Activated T-cell treated with anti-CD3 and anti-CD28 coated beads, Interleukin-2, amount 50 U/mL, for 4 hours (primary cell): ENCODE data around the gene ST6GAL2. TPM values are rescaled to one million over a fixed set of nuclear protein-coding genes. Genes with fewer than 3 reads are reported as not detected.

Experiments used
- ATAC-seq, 2 donors: fragments of 200-7000 bp; cut with Tn5 transposase; one replicate each; pipeline ENCODE4 v1.10.0; 2021
- DNase-seq: peaks from one replicate; pipeline ENCODE4 v3.0.0-alpha.2; 2020
- H3K27me3 Mint-ChIP-seq: one replicate; pipeline ENCODE4 v1.8.0; 2021; ENCODE audit warnings: low read depth, mixed read lengths
- H3K36me3 Mint-ChIP-seq: one replicate; pipeline ENCODE4 v1.8.0; 2022; ENCODE audit warnings: mixed read lengths; ENCODE audit not compliant: insufficient read depth
- H3K4me1 Mint-ChIP-seq: one replicate; pipeline ENCODE4 v1.8.0; 2021; ENCODE audit warnings: low read depth, mixed read lengths
- H3K4me3 Mint-ChIP-seq: one replicate; pipeline ENCODE4 v1.8.0; 2021; ENCODE audit warnings: mild to moderate bottlenecking, moderate library complexity, mixed read lengths
- H3K9me3 Mint-ChIP-seq: one replicate; pipeline ENCODE4 v1.8.0; 2021; ENCODE audit warnings: mixed read lengths
- total RNA-seq, 3 donors: library from RNA; stranded (reverse); gene quantifications; one replicate each; pipeline ENCODE4 v1.2.1, GENCODE V29; 2021

The ST6GAL2 gene
- total RNA-seq, 3 donors from 2014 or later: not detected

DNA sequence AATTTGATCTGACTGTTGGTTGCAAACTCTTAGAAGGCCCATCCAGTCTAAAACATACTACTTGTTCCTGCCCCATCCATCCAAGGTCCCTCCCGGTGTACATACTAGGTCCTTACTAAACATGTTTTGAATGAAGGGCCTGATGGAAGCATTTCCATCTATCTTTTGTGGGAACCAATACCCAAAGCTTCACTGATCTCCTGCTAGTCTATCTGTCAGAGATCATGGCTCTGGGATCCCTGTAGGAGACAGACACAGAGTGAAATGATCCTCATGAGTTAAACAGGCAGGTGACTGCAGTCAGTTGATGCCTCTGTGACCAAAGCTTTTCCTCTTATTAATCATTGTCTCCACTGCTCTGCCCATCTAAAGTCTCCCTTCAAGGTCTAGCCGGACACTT is 115.0 kb downstream of the ST6GAL2 start:
- Mint-ChIP-seq H3K27me3 (no peaks in the 10 kb centered on the region), H3K4me3 (no peak overlapping the region), H3K9me3 (no peaks in the 10 kb centered on the region), H3K4me1 (no peaks in the 10 kb centered on the region), H3K36me3 (no peaks in the 10 kb centered on the region)
- no peak for DNase-seq
- ATAC-seq: no peak

DNA sequence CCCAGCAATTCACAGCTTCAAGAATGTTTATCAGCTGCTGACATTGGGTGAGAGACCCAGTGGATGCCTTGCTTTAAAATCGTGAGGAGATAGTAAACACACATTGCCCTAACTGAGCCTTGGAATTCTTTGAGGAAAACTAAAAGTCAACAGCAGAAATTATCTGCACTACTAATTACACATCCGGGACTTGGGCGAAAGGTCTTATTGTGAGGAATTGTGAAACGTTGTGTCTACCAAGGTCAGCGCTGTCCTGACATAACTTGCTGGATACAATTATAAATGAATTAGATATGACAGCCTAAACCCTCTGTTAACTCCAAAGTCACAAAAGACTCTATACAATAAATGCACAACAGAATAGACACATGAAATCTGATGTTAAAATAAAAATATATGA is 121.4 kb downstream of the ST6GAL2 start:
- Mint-ChIP-seq H3K27me3 (no peaks in the 10 kb centered on the region), H3K4me1 (no peaks in the 10 kb centered on the region), H3K9me3 (no peaks in the 10 kb centered on the region), H3K4me3 (no peak overlapping the region), H3K36me3 (no peaks in the 10 kb centered on the region)
- DNase-seq (no peak), ATAC-seq (no peak)

DNA sequence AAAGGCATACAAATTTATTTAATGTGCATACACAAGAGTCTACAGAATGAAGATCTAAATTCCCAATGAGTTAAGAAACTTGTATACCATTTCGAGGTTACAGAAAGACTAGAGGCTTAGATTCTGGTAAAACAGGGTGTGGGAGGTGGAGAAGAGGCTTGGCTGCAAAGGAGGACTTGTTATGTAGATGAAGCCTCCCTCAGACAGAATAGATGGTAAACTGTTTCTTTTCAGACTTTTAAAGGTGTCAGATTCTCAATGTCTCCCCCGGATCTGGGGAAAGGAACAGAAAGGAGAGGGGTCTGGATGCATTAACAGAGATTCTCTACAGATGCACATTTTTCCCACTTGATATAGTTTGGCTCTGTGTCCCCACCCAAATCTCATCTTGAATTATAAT is 126.0 kb downstream of the ST6GAL2 start:
- Mint-ChIP-seq H3K9me3 (no peaks in the 10 kb centered on the region), H3K27me3 (no peaks in the 10 kb centered on the region), H3K4me3 (no peak overlapping the region), H3K36me3 (no peaks in the 10 kb centered on the region), H3K4me1 (no peaks in the 10 kb centered on the region)
- ATAC-seq (no peak), DNase-seq (no peak)

DNA sequence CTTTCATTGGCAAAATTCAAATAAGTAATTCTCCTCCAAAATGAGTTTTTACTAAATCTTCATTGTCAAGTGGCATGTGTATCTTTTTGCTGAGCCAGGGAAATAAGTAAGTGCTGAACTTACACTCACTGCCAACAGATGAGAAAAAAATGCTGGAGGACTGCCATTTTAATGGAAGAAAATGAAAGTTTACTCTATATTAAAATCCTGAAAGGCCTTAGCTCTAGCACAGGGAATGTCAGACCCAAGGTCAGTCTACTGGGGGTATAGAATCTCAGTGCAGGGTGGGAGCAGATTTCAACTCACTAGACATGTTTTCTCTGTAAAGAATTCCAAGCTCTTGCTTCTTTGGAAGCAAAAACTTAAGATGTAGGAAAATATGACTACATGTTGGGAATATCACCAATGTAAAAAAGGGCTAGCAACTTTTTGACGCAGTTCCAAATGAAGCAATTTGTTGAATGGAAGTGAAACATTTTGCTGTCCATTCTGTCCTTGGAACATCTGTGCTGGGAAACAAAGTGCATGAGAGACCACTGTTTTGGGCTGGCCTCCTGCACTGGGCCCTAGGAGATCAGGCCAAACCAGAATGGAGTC is 127.0 kb downstream of the ST6GAL2 start:
- Mint-ChIP-seq H3K27me3 (no peaks in the 10 kb centered on the region), H3K4me3 (no peak overlapping the region), H3K9me3 (no peaks in the 10 kb centered on the region), H3K36me3 (no peaks in the 10 kb centered on the region), H3K4me1 (no peaks in the 10 kb centered on the region)
- DNase-seq: no peak
- ATAC-seq: no peak
